Measurements from ENCODE around the gene ICAM2.

- TF ChIP-seq CTCF (IDR thresholded peaks at IDR 0.05; ENCODE audit: low read depth, low read length, poor library complexity, severe bottlenecking), result no peak
- no peak for TF ChIP-seq EZH2phosphoT487 (IDR thresholded peaks at IDR 0.05; ENCODE audit: borderline replicate concordance, low read length)
Measured at GRCh38 chr17:64056269-64057005, 36.0 kb upstream of the ICAM2 start.
